ENCODE results near the gene MDN1. TPM values are rescaled to one million over a fixed set of nuclear protein-coding genes. Genes with fewer than 3 reads are reported as not detected.

MDN1 gene
- total RNA-seq, 1 experiment from 2014 or later = 117 TPM

DNA sequence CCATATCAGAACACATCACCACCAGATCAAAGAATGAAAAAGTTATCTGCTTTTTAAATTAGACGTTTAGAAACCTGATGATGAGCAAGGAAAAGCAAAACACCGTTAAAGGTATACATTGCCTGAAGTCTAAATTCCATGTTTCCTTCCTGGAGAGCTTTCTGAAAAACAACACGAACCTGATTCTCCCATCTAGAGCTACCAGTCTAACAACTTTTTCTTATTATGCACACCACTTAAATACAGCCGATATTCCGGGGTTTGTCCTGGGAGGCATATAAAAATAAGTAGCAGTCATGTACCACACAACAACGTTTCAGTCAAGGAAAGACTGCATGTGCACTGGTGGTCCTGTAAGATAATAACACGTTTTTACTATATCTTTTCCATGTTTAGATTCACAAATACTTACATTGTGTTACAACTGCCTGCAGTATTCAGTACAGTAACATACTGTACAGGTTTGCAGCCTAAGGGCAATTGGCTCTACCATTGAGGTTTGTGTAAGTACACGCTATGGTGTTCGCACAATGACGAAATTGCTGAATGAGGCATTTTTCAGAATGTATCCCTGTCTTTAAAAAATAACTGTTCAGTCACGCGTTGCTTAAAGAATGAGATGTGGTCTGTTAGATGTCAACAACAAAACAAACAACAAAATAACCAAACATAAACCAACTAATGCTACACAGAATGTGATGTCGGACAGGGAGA, 162.0 kb downstream of the MDN1 start:
- Histone ChIP-seq H4K8ac (replicated peaks; ENCODE audit: insufficient read length, low read depth, low read length) (no peak overlapping the region), H3K56ac (ENCODE audit: insufficient read length, low read depth, low read length) (no peak overlapping the region), H2AK5ac (ENCODE audit: insufficient read length, low read length) (no peak overlapping the region), H3K23me2 (ENCODE audit: insufficient read length, low read depth, low read length, poor library complexity, severe bottlenecking) (no peaks in the 10 kb centered on the region), H3K18ac (ENCODE audit: insufficient read length, low read depth, low read length) (no peak overlapping the region), H2BK120ac (ENCODE audit: low read depth, low read length, poor library complexity, severe bottlenecking) (no peak overlapping the region), H3K79me2 (ENCODE audit: insufficient read depth, low read length) (no peaks in the 10 kb centered on the region), H3K9ac (ENCODE audit: extremely low read depth, insufficient read length, low read length) (no peak overlapping the region), H3K14ac (ENCODE audit: insufficient read depth, low read length) (no peak overlapping the region), H3K27ac (ENCODE audit: insufficient read length, low read depth, low read length) (no peak overlapping the region), H4K5ac (ENCODE audit: insufficient read length, low read depth, low read length) (no peak overlapping the region), H4K91ac (ENCODE audit: insufficient read length, low read depth, low read length) (no peak overlapping the region), H3T11ph (ENCODE audit: low read length) (no peak overlapping the region), H3K27me3 (ENCODE audit: insufficient read depth, low read length) (no peaks in the 10 kb centered on the region), H2BK5ac (ENCODE audit: insufficient read length, low read length) (no peak overlapping the region), H2BK12ac (ENCODE audit: insufficient read length, low read depth, low read length) (no peak overlapping the region), H2AFZ (ENCODE audit: low read length) (no peak overlapping the region), H4K20me1 (ENCODE audit: control insufficient read depth, insufficient read depth, insufficient read length) (no peaks in the 10 kb centered on the region), H2BK20ac (ENCODE audit: low read depth, low read length, poor library complexity, severe bottlenecking) (no peak overlapping the region), H3K4ac (ENCODE audit: low read depth, low read length) (no peak overlapping the region), H3K23ac (ENCODE audit: insufficient read length, low read depth, low read length) (no peak overlapping the region), H3K79me1 (ENCODE audit: insufficient read depth, low read depth, low read length, poor library complexity, severe bottlenecking) (no peaks in the 10 kb centered on the region), H3K9me3 (ENCODE audit: control insufficient read depth, low read depth, low read length) (no peaks in the 10 kb centered on the region), H3K4me2 (ENCODE audit: insufficient read depth, insufficient read length, low read length) (no peak overlapping the region), H2BK15ac (ENCODE audit: low read depth, low read length) (no peak overlapping the region), H3K4me1 (ENCODE audit: insufficient read depth, low read length) (no peaks in the 10 kb centered on the region)
- Mint-ChIP-seq H3K36me3 (ENCODE audit: insufficient read depth in 1 of 3, low read depth in 3 of 3) (peaks cover 66 to 90% (median 74%) of the 10 kb centered on the region in 3 experiments), H3K4me1 (no peaks in the 10 kb centered on the region), H3K4me3 (no peak overlapping the region), H3K9me3 (no peaks in the 10 kb centered on the region), H3K27ac (no peak overlapping the region), H3K27me3 (ENCODE audit: low read depth) (no peaks in the 10 kb centered on the region)
- TF ChIP-seq, protein P1, sequence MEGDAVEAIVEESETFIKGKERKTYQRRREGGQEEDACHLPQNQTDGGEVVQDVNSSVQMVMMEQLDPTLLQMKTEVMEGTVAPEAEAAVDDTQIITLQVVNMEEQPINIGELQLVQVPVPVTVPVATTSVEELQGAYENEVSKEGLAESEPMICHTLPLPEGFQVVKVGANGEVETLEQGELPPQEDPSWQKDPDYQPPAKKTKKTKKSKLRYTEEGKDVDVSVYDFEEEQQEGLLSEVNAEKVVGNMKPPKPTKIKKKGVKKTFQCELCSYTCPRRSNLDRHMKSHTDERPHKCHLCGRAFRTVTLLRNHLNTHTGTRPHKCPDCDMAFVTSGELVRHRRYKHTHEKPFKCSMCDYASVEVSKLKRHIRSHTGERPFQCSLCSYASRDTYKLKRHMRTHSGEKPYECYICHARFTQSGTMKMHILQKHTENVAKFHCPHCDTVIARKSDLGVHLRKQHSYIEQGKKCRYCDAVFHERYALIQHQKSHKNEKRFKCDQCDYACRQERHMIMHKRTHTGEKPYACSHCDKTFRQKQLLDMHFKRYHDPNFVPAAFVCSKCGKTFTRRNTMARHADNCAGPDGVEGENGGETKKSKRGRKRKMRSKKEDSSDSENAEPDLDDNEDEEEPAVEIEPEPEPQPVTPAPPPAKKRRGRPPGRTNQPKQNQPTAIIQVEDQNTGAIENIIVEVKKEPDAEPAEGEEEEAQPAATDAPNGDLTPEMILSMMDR (conservative IDR thresholded peaks at IDR 0.05) = no peak
- no CpG with 5 or more reads among the region's 13 CpGs for WGBS (ENCODE audit: extremely low coverage, insufficient read length, low lambda C conversion rate)
- no peak for DNase-seq
